Prostate gland (tissue), 2 donors: Measurements from ENCODE around the gene ABCC5.

Experiments
- CTCF ChIP-seq, 4 experiments: fragments of 200-600 bp in 2 of 4; fragments of 450-650 bp in 2 of 4; sonication (generic) in 2 of 4; IDR thresholded peaks; 1 replicate in 3 of 4; 2 replicates in 1 of 4; pipeline ENCODE4 v1.5.1; 2016 to 2019; ENCODE audit warnings: antibody characterized with exemption in 4 of 4, mild to moderate bottlenecking in 2 of 4, moderate library complexity in 2 of 4
- POLR2AphosphoS5 ChIP-seq: sonication (generic); formaldehyde crosslinking; IDR thresholded peaks from one replicate; pipeline ENCODE4 v1.6.1; 2017; ENCODE audit warnings: antibody characterized with exemption

DNA sequence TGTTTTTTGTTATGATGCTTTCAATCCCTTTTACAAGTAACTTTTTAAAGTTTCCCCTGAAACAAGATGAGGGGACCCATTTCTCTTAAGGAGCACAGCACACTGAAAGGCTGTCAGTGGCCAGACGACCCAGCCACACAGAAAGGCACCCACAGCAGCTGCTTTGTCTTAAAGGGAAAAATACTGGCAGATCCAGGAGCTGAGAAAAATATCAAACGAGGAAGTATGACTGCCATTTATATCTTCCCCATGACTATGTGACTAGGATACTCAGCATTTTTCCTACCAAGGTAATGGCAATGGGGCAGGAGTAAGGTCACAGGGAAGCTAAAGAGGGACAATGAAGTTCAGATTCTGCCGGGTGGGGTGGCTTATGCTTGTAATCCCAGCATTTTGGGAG is 15.9 kb downstream of the ABCC5 start:
- TF ChIP-seq CTCF (IDR thresholded peaks at IDR 0.05): no peak
- TF ChIP-seq POLR2AphosphoS5: no peak
